T47D (cell line): ENCODE results near the gene SLC6A11.

Source experiments
- DNase-seq, 2 experiments: peaks; one replicate each; pipeline versions ENCODE4 v3.0.0 to v3.0.0-alpha.2; 2011 to 2012; ENCODE audit warnings: low read depth in 1 of 2, low spot score in 1 of 2
- JUND ChIP-seq: IDR thresholded peaks from 2 replicates; pipeline ENCODE4 v1.6.1; 2012; ENCODE audit warnings: low read depth
- in situ Hi-C: cut with HindIII; loops from 2 replicates; pipeline ENCODE4 v1.10.0; 2016; ENCODE audit warnings: low sequenced_read_pairs, low pct_unique_long_range_greater_than_20kb

SLC6A11 gene

DNA sequence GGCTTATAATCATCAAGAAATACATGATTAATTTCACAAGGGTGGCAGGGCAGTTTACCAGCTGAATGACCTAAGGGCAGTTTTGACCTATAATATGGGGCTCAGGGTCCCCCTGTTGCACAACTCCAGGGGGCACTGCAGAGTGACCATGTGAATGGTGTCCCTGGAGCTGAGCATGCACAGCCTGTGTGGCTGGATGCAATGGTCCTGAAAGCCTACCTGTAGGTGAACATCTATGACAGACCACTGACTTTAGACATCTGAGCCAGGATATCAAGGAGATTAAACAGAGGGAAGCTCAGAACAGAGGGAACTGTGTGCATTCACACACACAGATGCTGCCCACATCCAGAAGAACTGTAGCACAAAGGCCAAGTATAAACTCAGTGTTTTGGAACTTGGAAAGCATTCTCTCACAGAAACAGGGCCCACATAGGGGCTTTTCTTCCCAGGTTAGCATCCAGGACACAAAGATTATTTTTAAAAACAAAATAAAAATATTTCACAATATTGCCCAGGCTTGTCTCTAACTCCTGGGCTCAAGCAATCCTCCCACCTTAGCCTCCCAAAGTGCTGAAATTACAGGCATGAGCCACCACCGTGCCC, 7.8 kb upstream of the SLC6A11 start:
- DNase-seq = no peak
- in situ Hi-C loops = no loop called here
- TF ChIP-seq JUND = no peak

DNA sequence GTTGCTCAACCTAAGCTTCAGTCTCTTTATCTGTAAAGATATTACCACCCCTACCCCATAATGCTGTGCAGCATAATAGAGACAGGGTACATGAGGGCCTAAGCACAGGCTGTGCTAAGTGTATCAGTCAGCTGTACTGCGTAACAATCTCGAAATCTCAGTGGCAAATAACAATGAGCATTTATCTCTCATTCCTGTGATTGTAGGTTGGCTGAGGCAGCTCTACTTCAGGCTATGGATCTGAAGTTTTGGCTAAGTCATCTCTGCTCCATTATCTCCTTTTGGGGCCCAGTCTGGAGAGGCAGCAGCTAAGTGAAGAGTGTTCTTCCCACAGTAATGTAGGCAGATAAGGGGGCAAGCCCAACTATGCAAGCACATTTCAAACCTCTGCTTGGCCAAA, 7.1 kb upstream of the SLC6A11 start:
- TF ChIP-seq JUND = no peak
- in situ Hi-C loops = no loop called here
- no peak for DNase-seq

DNA sequence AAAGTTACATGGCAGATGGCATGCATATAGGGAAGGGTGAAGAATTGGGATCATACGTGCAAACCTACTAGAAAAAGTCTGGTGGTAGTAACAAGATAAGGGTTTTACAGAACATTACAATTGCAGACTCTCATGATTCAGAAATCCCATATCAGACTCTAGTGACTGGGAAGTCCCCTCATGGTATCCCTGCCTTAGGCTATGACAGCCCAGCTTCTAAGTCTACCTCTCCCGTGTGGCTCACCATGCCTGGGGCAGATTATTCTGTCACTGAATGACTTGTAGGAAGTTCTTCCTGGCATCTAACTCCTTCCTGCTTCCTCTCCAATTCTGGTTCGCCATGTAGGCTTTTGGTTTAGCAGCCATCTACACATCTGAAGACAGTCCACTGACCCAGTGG, 5.7 kb upstream of the SLC6A11 start:
- no peak for TF ChIP-seq JUND
- DNase-seq = no peak
- in situ Hi-C loops = no loop called here

GRCh38 chr3:10813425-10813824, 2.6 kb upstream of the SLC6A11 start:
- in situ Hi-C loops = no loop called here
- no peak for DNase-seq
- TF ChIP-seq JUND = no peak

DNA sequence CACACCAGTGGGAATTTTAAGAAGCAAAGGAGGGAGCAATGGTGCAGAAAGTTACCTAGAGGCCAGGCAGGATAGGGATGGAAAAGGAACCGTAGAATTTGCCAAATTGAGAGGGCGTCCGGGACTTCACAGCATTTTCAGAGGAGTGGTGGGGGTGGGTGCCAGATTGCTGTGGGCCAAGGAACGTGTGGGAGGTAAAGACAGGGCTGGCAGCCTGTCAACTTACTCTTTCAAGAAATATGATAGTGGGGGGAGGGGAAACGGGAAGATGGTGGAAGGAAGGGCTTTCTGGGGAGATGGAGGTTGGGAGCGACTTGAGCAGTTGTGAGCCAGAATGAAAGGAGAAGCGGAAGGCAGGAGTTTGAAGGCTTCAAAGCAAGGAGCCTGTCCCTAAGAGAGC, 1.4 kb upstream of the SLC6A11 start:
- no peak for DNase-seq
- TF ChIP-seq JUND = no peak
- in situ Hi-C loops = no loop called here

DNA sequence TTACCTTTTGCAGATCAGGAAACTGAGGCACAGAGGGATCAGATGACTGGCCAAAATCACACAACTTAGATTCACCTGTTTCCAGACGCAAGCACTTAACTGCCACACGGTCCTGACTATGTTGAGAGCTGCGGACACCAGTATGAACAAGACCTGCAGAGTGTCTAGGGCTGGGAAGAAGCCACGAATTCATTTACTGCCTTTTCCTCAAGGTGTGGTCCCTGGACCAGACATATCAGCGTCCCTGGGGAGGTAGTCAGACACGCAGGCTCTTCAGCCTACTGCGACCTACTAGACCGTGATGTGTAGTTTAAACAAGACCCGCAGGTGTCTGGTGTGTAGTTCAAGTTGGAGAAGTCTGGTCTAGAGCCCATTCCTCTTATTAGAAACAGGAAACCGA, 541 bp upstream of the SLC6A11 start:
- no peak for TF ChIP-seq JUND
- DNase-seq = no peak
- in situ Hi-C loops = no loop called here

- no peak for TF ChIP-seq JUND
- no peak for DNase-seq
- in situ Hi-C loops = no loop called here
Observed at GRCh38 chr3:10816863-10817253, 830 bp downstream of the SLC6A11 start.

- TF ChIP-seq JUND = no peak
- no peak for DNase-seq
- in situ Hi-C loops = no loop called here
Observed at GRCh38 chr3:10817506-10817905, 1.5 kb downstream of the SLC6A11 start.

- in situ Hi-C loops = no loop called here
- no peak for DNase-seq
- no peak for TF ChIP-seq JUND
Observed at GRCh38 chr3:10822055-10822454, 6.0 kb downstream of the SLC6A11 start.

GRCh38 chr3:10822708-10823515, 6.9 kb downstream of the SLC6A11 start:
- no peak for DNase-seq
- TF ChIP-seq JUND = no peak
- in situ Hi-C loops = no loop called here

- TF ChIP-seq JUND = no peak
- in situ Hi-C loops = no loop called here
- no peak for DNase-seq
Observed at GRCh38 chr3:10823516-10823818, 7.4 kb downstream of the SLC6A11 start.

- in situ Hi-C loops = no loop called here
- DNase-seq = no peak
- no peak for TF ChIP-seq JUND
Observed at GRCh38 chr3:10824468-10824867, 8.4 kb downstream of the SLC6A11 start.

- in situ Hi-C loops = no loop called here
- no peak for TF ChIP-seq JUND
- no peak for DNase-seq
Observed at GRCh38 chr3:10833855-10834414, 17.9 kb downstream of the SLC6A11 start.
